Transverse colon (tissue), 4 donors: ENCODE data around the gene ROR1.

Experiments used
- EP300 ChIP-seq: sonication (generic); formaldehyde crosslinking; IDR thresholded peaks from one replicate; pipeline ENCODE4 v1.6.1; 2017; ENCODE audit warnings: antibody characterized with exemption, low read depth
- POLR2A ChIP-seq: fragments of 450-650 bp; IDR thresholded peaks from one replicate; pipeline ENCODE4 v1.6.1; 2016; ENCODE audit warnings: antibody characterized with exemption, mild to moderate bottlenecking, moderate library complexity
- POLR2AphosphoS5 ChIP-seq, 3 donors: sonication (generic); formaldehyde crosslinking; IDR thresholded peaks; one replicate each; pipeline ENCODE4 v1.6.1; 2016; ENCODE audit warnings: antibody characterized with exemption in 3 of 3
- TF ChIP-seq, protein P1 (sequence below), 5 experiments: fragments of 200-600 bp in 3 of 5; fragments of 450-650 bp in 2 of 5; sonication (generic) in 3 of 5; IDR thresholded peaks; 1 replicate in 2 of 5; 2 replicates in 3 of 5; pipeline ENCODE4 v1.5.1; 2016 to 2017; ENCODE audit warnings: antibody characterized with exemption in 5 of 5, inconsistent platforms in 3 of 5, mild to moderate bottlenecking in 2 of 5, moderate library complexity in 1 of 5

DNA sequence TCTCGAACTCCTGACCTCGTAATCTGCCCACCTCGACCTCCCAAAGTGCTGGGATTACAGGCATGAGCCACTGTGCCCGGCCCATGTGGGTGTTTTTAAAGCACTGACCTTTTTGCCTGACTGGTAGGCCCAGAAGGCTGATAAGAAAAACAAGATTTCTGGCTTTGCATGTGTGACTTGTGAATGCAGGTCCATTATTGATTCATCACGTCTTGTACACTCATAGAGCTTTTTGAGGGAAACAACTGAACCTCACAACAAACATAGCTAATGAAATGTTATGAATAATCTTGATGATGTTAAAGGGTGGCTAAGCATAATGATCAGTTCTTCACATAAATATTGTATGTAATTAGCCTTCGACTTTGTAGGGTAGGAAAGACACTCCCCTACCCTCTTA is 288.7 kb downstream of the ROR1 start:
- no peak for TF ChIP-seq POLR2A
- TF ChIP-seq, protein P1, sequence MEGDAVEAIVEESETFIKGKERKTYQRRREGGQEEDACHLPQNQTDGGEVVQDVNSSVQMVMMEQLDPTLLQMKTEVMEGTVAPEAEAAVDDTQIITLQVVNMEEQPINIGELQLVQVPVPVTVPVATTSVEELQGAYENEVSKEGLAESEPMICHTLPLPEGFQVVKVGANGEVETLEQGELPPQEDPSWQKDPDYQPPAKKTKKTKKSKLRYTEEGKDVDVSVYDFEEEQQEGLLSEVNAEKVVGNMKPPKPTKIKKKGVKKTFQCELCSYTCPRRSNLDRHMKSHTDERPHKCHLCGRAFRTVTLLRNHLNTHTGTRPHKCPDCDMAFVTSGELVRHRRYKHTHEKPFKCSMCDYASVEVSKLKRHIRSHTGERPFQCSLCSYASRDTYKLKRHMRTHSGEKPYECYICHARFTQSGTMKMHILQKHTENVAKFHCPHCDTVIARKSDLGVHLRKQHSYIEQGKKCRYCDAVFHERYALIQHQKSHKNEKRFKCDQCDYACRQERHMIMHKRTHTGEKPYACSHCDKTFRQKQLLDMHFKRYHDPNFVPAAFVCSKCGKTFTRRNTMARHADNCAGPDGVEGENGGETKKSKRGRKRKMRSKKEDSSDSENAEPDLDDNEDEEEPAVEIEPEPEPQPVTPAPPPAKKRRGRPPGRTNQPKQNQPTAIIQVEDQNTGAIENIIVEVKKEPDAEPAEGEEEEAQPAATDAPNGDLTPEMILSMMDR (IDR thresholded peaks at IDR 0.05), result no peak
- no peak for TF ChIP-seq EP300
- TF ChIP-seq POLR2AphosphoS5 (IDR thresholded peaks at IDR 0.05), result no peak
